ENCODE results near the gene OTULINL.

GRCh38 chr5:14582797-14583137 is 1.2 kb downstream of the OTULINL start:
- TF ChIP-seq ELF4 (CRISPR knock-in tag; IDR thresholded peaks at IDR 0.05; ENCODE audit: low read depth) (no peak), CTCF (IDR thresholded peaks at IDR 0.05) (no peak), NR1H2 (CRISPR knock-in tag; IDR thresholded peaks at IDR 0.05) (no peak), ATF3 (CRISPR knock-in tag; conservative IDR thresholded peaks at IDR 0.05) (no peak), MAX (CRISPR knock-in tag; IDR thresholded peaks at IDR 0.05) (no peak), ESRRA (CRISPR knock-in tag; IDR thresholded peaks at IDR 0.05; ENCODE audit: borderline replicate concordance) (no peak), NR2C2 (CRISPR knock-in tag; IDR thresholded peaks at IDR 0.05) (no peak), ZNF232 (CRISPR knock-in tag; IDR thresholded peaks at IDR 0.05) (no peak), ZNF512 (CRISPR knock-in tag; IDR thresholded peaks at IDR 0.05; ENCODE audit: borderline replicate concordance) (no peak), TP53 (CRISPR knock-in tag; IDR thresholded peaks at IDR 0.05) (no peak)

Measured in WTC11 (cell line).